Measurements from ENCODE around the gene E2F2.

DNA sequence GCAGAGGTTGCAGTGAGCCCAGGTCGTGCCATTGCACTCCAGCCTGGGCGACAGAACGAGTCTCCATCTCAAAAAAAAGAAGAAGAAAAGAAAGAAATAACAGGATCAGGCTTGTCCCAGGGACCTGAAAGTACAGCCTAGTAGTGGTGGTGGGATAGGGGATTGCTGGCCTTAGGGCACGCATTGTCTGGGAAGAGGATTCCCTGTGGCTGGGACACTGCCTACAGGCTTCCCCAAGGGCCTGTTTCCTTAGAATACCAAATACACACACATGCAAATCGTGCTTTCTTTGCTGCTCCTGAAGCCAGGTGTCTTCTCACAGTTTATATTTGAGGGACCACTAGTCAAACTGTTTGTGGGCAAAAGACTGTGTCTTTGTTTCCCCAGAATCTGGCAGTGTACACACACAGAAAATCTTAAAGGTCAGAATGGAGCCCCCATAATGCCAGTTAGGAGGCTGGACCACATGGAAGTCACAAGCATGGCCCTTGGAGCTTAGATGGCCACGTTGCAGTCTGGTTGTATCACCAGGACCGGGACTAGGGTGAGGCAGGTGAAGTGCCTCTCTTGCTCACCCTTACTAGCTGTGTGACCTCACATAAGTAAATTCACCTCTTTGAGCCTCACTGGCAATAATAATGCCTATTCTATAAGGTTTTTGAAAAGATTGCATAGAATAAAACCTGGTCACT, 34.4 kb downstream of the E2F2 start:
- no peak for TF ChIP-seq EZH2 (IDR thresholded peaks at IDR 0.05; ENCODE audit: borderline replicate concordance, low read length)
- TF ChIP-seq, protein P1, sequence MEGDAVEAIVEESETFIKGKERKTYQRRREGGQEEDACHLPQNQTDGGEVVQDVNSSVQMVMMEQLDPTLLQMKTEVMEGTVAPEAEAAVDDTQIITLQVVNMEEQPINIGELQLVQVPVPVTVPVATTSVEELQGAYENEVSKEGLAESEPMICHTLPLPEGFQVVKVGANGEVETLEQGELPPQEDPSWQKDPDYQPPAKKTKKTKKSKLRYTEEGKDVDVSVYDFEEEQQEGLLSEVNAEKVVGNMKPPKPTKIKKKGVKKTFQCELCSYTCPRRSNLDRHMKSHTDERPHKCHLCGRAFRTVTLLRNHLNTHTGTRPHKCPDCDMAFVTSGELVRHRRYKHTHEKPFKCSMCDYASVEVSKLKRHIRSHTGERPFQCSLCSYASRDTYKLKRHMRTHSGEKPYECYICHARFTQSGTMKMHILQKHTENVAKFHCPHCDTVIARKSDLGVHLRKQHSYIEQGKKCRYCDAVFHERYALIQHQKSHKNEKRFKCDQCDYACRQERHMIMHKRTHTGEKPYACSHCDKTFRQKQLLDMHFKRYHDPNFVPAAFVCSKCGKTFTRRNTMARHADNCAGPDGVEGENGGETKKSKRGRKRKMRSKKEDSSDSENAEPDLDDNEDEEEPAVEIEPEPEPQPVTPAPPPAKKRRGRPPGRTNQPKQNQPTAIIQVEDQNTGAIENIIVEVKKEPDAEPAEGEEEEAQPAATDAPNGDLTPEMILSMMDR (IDR thresholded peaks at IDR 0.05; ENCODE audit: low read length), result no peak
